Stimulated activated CD8-positive, alpha-beta memory T cell treated with anti-CD3 and anti-CD28 coated beads, Interleukin-12 subunit alpha, Interleukin-12 subunit beta, amount 100 ng/mL, for 1 hour (primary cell): Measurements from ENCODE around the gene CACNA1I.
A peak's percentile ranks its signal among the peaks of the same experiment; 100 is the strongest.

Experiments used
- DNase-seq: peaks from one replicate; pipeline ENCODE4 v3.0.0-alpha.2; 2020; ENCODE audit warnings: low read depth

CACNA1I gene

GRCh38 chr22:39597236-39597869 lies 26.8 kb downstream of the CACNA1I start:
- no peak for DNase-seq

- peak; percentile 37 for DNase-seq
These were observed 27.7 kb downstream of the CACNA1I start for GRCh38 chr22:39598017-39598965.

GRCh38 chr22:39600491-39601179 lies 30.1 kb downstream of the CACNA1I start:
- DNase-seq = no peak

- DNase-seq = no peak
These were observed 30.6 kb downstream of the CACNA1I start for GRCh38 chr22:39601180-39601535.

GRCh38 chr22:39603345-39603744 lies 32.8 kb downstream of the CACNA1I start:
- DNase-seq = no peak

- no peak for DNase-seq
These were observed 39.7 kb downstream of the CACNA1I start for GRCh38 chr22:39610246-39610645.

GRCh38 chr22:39610766-39611165 lies 40.2 kb downstream of the CACNA1I start:
- no peak for DNase-seq

- no peak for DNase-seq
These were observed 40.8 kb downstream of the CACNA1I start for GRCh38 chr22:39611360-39611759.

GRCh38 chr22:39612811-39613548 lies 42.4 kb downstream of the CACNA1I start:
- DNase-seq = peak; percentile 6

GRCh38 chr22:39613549-39613921 lies 43.0 kb downstream of the CACNA1I start:
- no peak for DNase-seq

- DNase-seq = no peak
These were observed 43.9 kb downstream of the CACNA1I start for GRCh38 chr22:39614442-39614841.

GRCh38 chr22:39616051-39616450 lies 45.5 kb downstream of the CACNA1I start:
- no peak for DNase-seq

- DNase-seq = no peak
These were observed 46.2 kb downstream of the CACNA1I start for GRCh38 chr22:39616781-39617180.

- DNase-seq = no peak
These were observed 46.8 kb downstream of the CACNA1I start for GRCh38 chr22:39617342-39617741.

GRCh38 chr22:39617970-39618757 lies 47.6 kb downstream of the CACNA1I start:
- DNase-seq = no peak

- DNase-seq = no peak
These were observed 48.5 kb downstream of the CACNA1I start for GRCh38 chr22:39618996-39619530.

- DNase-seq = no peak
These were observed 50.6 kb downstream of the CACNA1I start for GRCh38 chr22:39620924-39621690.

- no peak for DNase-seq
These were observed 51.3 kb downstream of the CACNA1I start for GRCh38 chr22:39621826-39622225.

- peak; percentile 45 for DNase-seq
These were observed 52.4 kb downstream of the CACNA1I start for GRCh38 chr22:39622881-39623367.
